ENCODE data around the gene HLA-DOA. TPM values are rescaled to one million over a fixed set of nuclear protein-coding genes. Genes with fewer than 3 reads are reported as not detected.

The HLA-DOA gene
- total RNA-seq, 2 donors from 2014 or later = 2.0 to 83.3 TPM

DNA sequence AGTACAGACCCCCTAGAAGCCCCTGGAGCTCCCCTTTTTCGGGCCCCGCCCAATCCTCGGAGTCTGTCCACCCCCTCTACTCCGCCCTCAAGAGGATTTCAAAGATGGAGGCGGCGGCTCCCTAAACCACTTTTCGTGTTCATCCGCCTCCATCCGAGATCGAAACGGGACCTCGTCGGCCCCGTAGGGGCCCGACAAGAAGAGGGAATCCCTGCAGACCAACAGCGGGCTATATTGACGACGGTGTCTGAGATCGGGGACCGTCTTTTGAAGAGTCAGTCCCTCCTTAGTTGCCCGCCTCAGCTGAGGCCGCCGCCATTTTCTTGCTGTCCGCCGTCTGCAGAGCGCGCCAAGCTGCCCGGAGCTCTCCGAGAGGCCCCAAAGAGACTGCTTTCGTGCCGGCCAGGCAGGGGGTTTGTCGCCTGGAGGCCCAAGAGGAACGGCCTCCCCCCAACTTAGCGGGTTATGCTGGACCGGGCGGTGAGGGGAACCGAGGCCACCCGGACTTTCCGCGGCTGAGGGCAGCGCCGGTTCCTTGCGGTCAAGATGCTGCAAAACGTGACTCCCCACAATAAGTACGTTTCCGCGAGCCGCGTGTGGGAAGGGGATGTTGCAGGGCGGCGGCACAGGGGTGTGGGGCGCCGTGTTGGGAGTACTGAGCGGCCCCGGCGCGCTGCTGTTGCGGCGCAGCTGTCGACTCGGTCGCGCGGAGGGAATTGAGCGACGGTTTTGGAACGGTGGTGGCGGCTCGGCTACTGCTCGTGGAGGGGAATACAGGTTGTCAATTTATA, 36.8 kb downstream of the HLA-DOA start:
- TF ChIP-seq, protein P1, sequence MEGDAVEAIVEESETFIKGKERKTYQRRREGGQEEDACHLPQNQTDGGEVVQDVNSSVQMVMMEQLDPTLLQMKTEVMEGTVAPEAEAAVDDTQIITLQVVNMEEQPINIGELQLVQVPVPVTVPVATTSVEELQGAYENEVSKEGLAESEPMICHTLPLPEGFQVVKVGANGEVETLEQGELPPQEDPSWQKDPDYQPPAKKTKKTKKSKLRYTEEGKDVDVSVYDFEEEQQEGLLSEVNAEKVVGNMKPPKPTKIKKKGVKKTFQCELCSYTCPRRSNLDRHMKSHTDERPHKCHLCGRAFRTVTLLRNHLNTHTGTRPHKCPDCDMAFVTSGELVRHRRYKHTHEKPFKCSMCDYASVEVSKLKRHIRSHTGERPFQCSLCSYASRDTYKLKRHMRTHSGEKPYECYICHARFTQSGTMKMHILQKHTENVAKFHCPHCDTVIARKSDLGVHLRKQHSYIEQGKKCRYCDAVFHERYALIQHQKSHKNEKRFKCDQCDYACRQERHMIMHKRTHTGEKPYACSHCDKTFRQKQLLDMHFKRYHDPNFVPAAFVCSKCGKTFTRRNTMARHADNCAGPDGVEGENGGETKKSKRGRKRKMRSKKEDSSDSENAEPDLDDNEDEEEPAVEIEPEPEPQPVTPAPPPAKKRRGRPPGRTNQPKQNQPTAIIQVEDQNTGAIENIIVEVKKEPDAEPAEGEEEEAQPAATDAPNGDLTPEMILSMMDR (IDR thresholded peaks at IDR 0.05) = no peak
- TF ChIP-seq POLR2A (IDR thresholded peaks at IDR 0.05) = no peak
- peak overlapping the region; percentile 83 to 96 for H3K4me3 ChIP-seq
- peaks cover 15 to 25% of the 10 kb centered on the region in 2 donors for H3K36me3 ChIP-seq (replicated peaks in 1 of 2; ENCODE audit: insufficient read depth in 1 of 2, low read depth in 2 of 2)
- peaks cover 31% of the 10 kb centered on the region for H3K4me1 ChIP-seq
- no peaks in the 10 kb centered on the region for H3K27me3 ChIP-seq
- WGBS, 2 donors = 0 to 1% methylated on average over 31 to 70 of the region's 70 CpGs
- ATAC-seq = no peak
- H3K9me3 ChIP-seq = no peaks in the 10 kb centered on the region
- peak; percentile 34 to 50 (median 40) for DNase-seq
- intact Hi-C loops (cut with DNase I) = no loop called here
- peak overlapping the region; percentile 56 to 99 (median 90) for H3K27ac ChIP-seq

DNA sequence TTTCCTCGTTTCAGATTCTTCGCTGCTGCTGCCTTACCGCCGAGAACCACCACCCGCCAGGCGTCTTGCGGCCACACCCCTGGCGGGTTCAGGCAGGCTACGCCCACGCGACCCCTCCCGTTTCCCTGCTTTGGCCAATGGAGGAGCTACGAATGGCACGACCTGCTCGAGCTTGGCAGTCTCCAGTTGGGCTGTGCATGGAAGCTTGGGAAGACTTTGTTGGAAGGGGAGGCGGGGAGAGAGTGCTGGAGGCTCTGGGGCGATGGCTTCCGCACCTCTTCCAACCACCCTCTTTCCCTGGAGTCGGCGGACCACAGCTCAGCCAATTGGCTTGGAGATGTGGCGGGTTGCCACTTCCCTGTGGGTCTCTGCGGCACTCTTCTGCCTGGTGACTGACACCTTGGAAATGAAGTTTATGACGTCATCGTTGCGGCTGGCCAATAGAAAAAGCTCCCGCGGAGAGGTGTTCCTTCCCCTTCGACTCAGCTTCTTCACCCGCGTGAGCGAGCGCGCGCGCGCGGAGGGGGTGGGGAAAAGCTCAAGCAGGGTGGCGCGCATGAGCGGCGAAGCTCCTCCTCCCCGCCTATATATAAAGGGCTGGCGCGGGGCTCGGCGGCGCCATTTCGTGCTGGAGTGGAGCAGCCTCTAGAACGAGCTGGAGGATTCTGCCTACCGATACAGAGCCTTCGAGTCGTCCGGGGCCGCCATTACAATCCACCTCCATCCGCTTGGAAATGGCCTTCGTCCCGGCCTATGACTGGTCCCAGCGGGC, 37.6 kb downstream of the HLA-DOA start:
- Histone ChIP-seq H3K27me3 (no peaks in the 10 kb centered on the region), H3K9me3 (no peaks in the 10 kb centered on the region), H3K4me1 (peaks cover 31% of the 10 kb centered on the region), H3K4me3 (peak overlapping the region; percentile 83 to 96), H3K36me3 (replicated peaks in 1 of 2; ENCODE audit: insufficient read depth in 1 of 2, low read depth in 2 of 2) (peaks cover 8 to 18% of the 10 kb centered on the region in 2 donors), H3K27ac (peak overlapping the region; percentile 99 to 100 (median 100))
- ATAC-seq (peak; percentile 65), DNase-seq (peak; percentile 99 to 100 (median 100))
- 0% methylated on average over 7 to 57 of the region's 58 CpGs for WGBS, 2 donors
- TF ChIP-seq, protein P1 (IDR thresholded peaks at IDR 0.05) = peak in 3 of 7 experiments; percentile 13 to 31 (median 21)
- peak; percentile 96 to 100 (median 100) for TF ChIP-seq POLR2A (IDR thresholded peaks at IDR 0.05)
- intact Hi-C loops (cut with DNase I) = no loop called here

DNA sequence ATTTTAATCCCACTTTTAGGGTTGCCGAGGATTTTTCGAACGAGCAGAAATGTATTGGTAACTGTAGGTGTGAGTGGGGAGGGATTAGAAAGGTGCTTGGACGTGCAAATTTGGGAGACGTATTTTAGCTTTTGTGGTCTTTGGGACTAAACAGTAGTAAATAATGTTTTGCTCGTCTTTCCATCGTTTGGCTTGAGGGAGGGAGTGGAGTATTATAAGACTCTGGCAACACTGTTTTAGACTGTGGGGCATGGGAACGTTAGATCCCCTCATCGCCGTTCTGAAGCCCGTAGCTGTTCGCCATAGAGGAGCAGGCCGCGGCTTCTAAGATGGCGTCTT, 38.2 kb downstream of the HLA-DOA start:
- Histone ChIP-seq H3K4me3 (peak overlapping the region; percentile 39 to 93), H3K36me3 (replicated peaks in 1 of 2; ENCODE audit: insufficient read depth in 1 of 2, low read depth in 2 of 2) (peaks cover 2 to 12% of the 10 kb centered on the region in 2 donors), H3K27me3 (no peaks in the 10 kb centered on the region), H3K9me3 (no peaks in the 10 kb centered on the region), H3K27ac (peak overlapping the region; percentile 99 to 100 (median 100)), H3K4me1 (peaks cover 31% of the 10 kb centered on the region)
- intact Hi-C loops (cut with DNase I) = no loop called here
- TF ChIP-seq, protein P1 (IDR thresholded peaks at IDR 0.05) = no peak
- no peak for TF ChIP-seq POLR2A (IDR thresholded peaks at IDR 0.05)
- DNase-seq (no peak), ATAC-seq (no peak)
- WGBS, 2 donors = 0 to 1% methylated on average over 11 to 15 of the region's 15 CpGs

DNA sequence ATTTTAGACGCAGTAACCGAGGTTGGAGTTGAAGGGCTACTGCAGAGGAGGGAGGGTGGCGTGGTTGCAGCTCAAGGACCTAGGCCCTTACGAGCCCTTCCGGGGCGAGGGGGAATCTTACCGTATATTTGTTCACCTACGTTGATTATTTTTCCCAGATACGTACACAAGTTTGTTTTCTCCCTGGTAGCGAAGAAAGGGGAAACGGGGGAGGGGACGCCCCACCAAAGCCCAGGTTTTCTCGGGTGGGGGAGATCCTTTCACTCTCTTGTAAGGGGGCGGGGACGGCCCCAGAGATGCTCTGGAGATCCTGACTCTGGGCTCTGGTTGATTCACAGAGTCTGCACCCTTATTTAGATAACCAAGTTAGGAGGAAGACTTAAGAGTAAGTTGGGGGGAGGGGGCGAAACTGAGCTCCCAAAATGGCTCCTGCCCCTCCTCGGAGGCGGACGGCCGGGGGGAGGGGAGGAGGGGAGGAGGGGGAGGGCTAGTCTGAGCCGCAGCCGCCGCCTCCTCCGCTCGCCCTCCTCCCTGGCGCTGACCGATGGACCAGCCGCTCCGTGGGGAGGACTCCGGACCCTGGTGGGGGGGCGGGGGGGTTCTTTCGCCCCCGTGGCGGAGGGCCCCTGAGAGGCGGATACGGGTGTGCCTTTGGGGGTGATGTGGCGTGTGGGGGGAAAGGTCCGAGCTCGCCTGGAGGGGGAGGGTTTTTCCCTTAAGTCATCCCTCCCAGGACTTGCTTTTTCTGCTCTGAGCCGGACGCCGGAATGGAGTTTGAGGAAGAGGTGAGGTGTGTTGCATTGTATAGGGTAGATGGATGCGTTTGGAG, 38.8 kb downstream of the HLA-DOA start:
- peak; percentile 85 to 90 (median 87) for DNase-seq
- TF ChIP-seq, protein P1 (IDR thresholded peaks at IDR 0.05) = peak in 1 of 7 experiments; percentile 1
- no peak for TF ChIP-seq POLR2A (IDR thresholded peaks at IDR 0.05)
- 0 to 1% methylated on average over 33 to 39 of the region's 43 CpGs for WGBS, 2 donors

More for the DNA sequence above, 38.8 kb downstream of the HLA-DOA start:
- Histone ChIP-seq H3K27me3 (no peaks in the 10 kb centered on the region), H3K27ac (peak overlapping the region; percentile 99 to 100 (median 100)), H3K36me3 (replicated peaks in 1 of 2; ENCODE audit: insufficient read depth in 1 of 2, low read depth in 2 of 2) (peaks cover 0 to 7% of the 10 kb centered on the region in 2 donors), H3K4me1 (peaks cover 31% of the 10 kb centered on the region), H3K4me3 (peak overlapping the region; percentile 39 to 93), H3K9me3 (no peaks in the 10 kb centered on the region)
- intact Hi-C loops (cut with DNase I) = no loop called here
- ATAC-seq = peak; percentile 25

Measured in body of pancreas (tissue), 4 donors.